Activated CD8-positive, alpha-beta T cell treated with anti-CD3 and anti-CD28 coated beads for 36 hours (primary cell): ENCODE measurements around the gene PCDH9. TPM values are rescaled to one million over a fixed set of nuclear protein-coding genes. Genes with fewer than 3 reads are reported as not detected.

Experiments
- ATAC-seq: fragments of 200-7000 bp; cut with Tn5 transposase; one replicate; pipeline ENCODE4 v1.10.0; 2021; ENCODE audit warnings: mild to moderate bottlenecking, moderate library complexity
- CTCF ChIA-PET: fragments of 350-600 bp; sonication (Branson Sonifier 250); formaldehyde crosslinking; loops from one replicate; lab custom pipeline; 2021; ENCODE audit warnings: antibody characterized with exemption; lab: Charles Lee
- POLR2A ChIA-PET: fragments of 350-600 bp; sonication (Branson Sonifier 250); formaldehyde crosslinking; loops from one replicate; lab custom pipeline; 2021; ENCODE audit warnings: antibody characterized with exemption; lab: Charles Lee
- DNase-seq: peaks from one replicate; pipeline ENCODE4 v3.0.0-alpha.2; 2020
- H3K27ac Mint-ChIP-seq: one replicate; pipeline ENCODE4 v1.8.0; 2021; ENCODE audit warnings: mild to moderate bottlenecking, mixed read lengths
- H3K27me3 Mint-ChIP-seq: one replicate; pipeline ENCODE4 v1.8.0; 2021; ENCODE audit warnings: mixed read lengths
- H3K36me3 Mint-ChIP-seq: one replicate; pipeline ENCODE4 v1.8.0; 2021; ENCODE audit warnings: low read depth, mixed read lengths
- H3K4me1 Mint-ChIP-seq: one replicate; pipeline ENCODE4 v1.8.0; 2021; ENCODE audit warnings: low read depth, mixed read lengths
- H3K4me3 Mint-ChIP-seq: one replicate; pipeline ENCODE4 v1.8.0; 2021; ENCODE audit warnings: mild to moderate bottlenecking, moderate library complexity, mixed read lengths
- H3K9me3 Mint-ChIP-seq: one replicate; pipeline ENCODE4 v1.8.0; 2021; ENCODE audit warnings: mixed read lengths
- CTCF ChIP-seq: fragments of 200-600 bp; IDR thresholded peaks from one replicate; pipeline ENCODE4 v1.8.0; 2022; ENCODE audit warnings: antibody characterized with exemption, mild to moderate bottlenecking
- intact Hi-C: fragments of 100-400 bp; cut with micrococcal nuclease; formaldehyde crosslinking; loops from one replicate; pipeline ENCODE4 v1.10.0; 2022
- total RNA-seq, 2 experiments: library from RNA; stranded (reverse); gene quantifications; one replicate each; pipeline ENCODE4 v1.2.3, GENCODE V29; 2021

Gene PCDH9
- total RNA-seq, 2 experiments from 2014 or later: 0.04 to 0.14 TPM

GRCh38 chr13:67193979-67194378 lies 36.2 kb downstream of the PCDH9 start:
- Mint-ChIP-seq H3K27ac (no peak overlapping the region), H3K4me1 (no peaks in the 10 kb centered on the region), H3K9me3 (no peaks in the 10 kb centered on the region), H3K4me3 (no peak overlapping the region), H3K27me3 (no peaks in the 10 kb centered on the region), H3K36me3 (no peaks in the 10 kb centered on the region)
- intact Hi-C loops: no loop called here
- DNase-seq (no peak), ATAC-seq (no peak)
- no peak for TF ChIP-seq CTCF
- POLR2A ChIA-PET: no interaction called here
- CTCF ChIA-PET: no interaction called here

- no peaks in the 10 kb centered on the region for H3K9me3 Mint-ChIP-seq
- no peak for ATAC-seq
- H3K27ac Mint-ChIP-seq: no peak overlapping the region
- H3K4me1 Mint-ChIP-seq: no peaks in the 10 kb centered on the region
- H3K27me3 Mint-ChIP-seq: no peaks in the 10 kb centered on the region
- DNase-seq: no peak
- intact Hi-C loops: no loop called here
- no peaks in the 10 kb centered on the region for H3K36me3 Mint-ChIP-seq
- no peak for TF ChIP-seq CTCF
- no peak overlapping the region for H3K4me3 Mint-ChIP-seq
- ChIA-PET CTCF (no interaction called here), POLR2A (no interaction called here)
Observed at GRCh38 chr13:67192751-67193150, 37.4 kb downstream of the PCDH9 start.

GRCh38 chr13:67186995-67187569 lies 43.1 kb downstream of the PCDH9 start:
- Mint-ChIP-seq H3K36me3 (no peaks in the 10 kb centered on the region), H3K4me3 (no peak overlapping the region), H3K27me3 (no peaks in the 10 kb centered on the region), H3K27ac (no peak overlapping the region), H3K4me1 (no peaks in the 10 kb centered on the region), H3K9me3 (no peaks in the 10 kb centered on the region)
- DNase-seq (no peak), ATAC-seq (no peak)
- no peak for TF ChIP-seq CTCF
- CTCF ChIA-PET: no interaction called here
- intact Hi-C loops: no loop called here
- POLR2A ChIA-PET: no interaction called here

GRCh38 chr13:67184247-67184646 lies 45.9 kb downstream of the PCDH9 start:
- intact Hi-C loops: no loop called here
- CTCF ChIA-PET: no interaction called here
- H3K27me3 Mint-ChIP-seq: no peaks in the 10 kb centered on the region
- no peak for ATAC-seq
- H3K4me1 Mint-ChIP-seq: no peaks in the 10 kb centered on the region
- H3K4me3 Mint-ChIP-seq: no peak overlapping the region
- no peaks in the 10 kb centered on the region for H3K36me3 Mint-ChIP-seq
- no peak for DNase-seq
- POLR2A ChIA-PET: no interaction called here
- no peaks in the 10 kb centered on the region for H3K9me3 Mint-ChIP-seq
- H3K27ac Mint-ChIP-seq: no peak overlapping the region
- TF ChIP-seq CTCF: no peak

GRCh38 chr13:67183151-67183550 lies 47.0 kb downstream of the PCDH9 start:
- DNase-seq: no peak
- POLR2A ChIA-PET: no interaction called here
- CTCF ChIA-PET: no interaction called here
- Mint-ChIP-seq H3K27ac (no peak overlapping the region), H3K27me3 (no peaks in the 10 kb centered on the region), H3K9me3 (no peaks in the 10 kb centered on the region), H3K4me1 (no peaks in the 10 kb centered on the region), H3K36me3 (no peaks in the 10 kb centered on the region), H3K4me3 (no peak overlapping the region)
- TF ChIP-seq CTCF: no peak
- ATAC-seq: no peak
- intact Hi-C loops: no loop called here
